ENCODE results near the gene ABCG8.

ABCG8 gene

DNA sequence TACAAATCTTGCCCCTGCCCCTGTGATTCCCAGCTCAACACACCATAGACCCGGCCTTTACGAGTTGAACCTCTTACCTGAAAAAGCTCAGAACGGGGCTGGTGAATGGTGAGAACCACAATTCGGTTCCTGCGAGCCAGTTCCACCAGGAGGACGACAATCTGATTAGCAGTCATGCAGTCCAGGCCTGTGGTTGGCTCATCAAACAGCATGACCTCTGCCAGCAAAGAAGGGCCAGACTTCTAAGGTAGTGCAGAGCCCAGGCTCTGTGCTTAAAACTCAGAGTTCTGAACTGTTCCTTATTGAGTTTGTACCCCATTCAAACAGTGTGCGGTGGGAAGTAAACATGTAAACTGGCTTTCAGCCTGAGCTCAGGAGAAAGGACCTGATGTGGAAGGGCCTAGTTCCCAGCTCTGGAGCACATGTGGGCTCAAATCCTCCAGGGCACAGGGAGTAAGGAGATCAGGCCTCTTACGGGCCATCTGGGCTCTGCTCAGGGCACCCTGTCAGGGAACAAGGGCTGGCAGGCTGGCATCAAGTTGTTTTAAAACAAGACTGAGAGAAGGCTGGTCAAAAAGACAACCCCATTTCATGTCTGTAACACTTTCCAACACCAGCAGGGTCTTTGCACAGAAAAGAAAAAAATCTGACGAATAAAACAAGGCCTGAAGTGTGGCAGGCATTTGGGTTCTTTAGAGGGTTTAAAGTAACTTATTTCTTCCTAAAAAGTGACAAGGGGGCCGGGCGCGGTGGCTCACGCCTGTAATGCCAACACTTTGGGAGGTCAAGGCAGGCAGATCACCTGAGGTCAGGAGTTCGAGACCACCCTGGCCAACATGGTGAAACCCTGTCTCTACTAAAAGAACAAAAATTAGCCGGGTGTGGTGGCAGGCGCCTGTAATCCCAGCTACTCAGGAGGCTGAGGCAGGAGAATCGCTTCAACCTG lies 12.2 kb upstream of the ABCG8 start:
- DNase-seq, result no peak

DNA sequence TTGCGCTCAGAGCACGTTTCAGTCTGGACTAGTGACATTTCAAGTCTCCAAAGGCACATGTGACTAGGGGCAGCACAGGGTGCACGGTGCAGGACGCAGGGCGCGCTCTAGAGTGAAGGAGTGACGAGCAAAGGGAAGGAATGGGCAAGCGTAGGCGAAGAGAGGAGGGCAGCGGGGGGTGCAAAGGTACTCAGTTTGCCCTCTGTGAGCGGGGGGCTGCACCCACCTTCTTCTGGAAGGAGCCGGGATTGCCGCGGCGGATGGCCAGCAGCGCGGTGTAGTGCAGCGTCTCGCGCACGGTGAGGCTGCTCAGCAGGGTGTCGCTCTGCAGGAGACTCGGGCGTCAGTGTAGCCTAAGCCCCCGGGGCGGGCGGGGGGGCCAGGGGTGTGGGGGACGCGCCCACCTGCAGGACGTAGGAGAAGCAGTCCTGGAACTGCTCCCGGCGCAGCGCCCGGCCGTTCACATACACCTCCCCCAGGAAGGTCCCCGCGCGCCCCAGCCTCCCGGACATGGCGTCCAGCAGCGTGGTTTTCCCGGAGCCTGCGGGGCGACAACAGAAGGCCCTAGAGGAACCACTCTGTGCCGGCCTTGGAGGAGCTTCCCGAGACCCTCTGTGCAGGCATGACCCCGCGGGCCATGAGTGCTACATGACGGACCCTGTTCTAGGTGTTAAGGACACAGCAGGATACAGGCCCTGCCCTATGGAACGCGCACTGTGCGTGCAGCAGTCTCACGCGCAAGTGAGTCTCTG lies 7.1 kb upstream of the ABCG8 start:
- no peak for DNase-seq

DNA sequence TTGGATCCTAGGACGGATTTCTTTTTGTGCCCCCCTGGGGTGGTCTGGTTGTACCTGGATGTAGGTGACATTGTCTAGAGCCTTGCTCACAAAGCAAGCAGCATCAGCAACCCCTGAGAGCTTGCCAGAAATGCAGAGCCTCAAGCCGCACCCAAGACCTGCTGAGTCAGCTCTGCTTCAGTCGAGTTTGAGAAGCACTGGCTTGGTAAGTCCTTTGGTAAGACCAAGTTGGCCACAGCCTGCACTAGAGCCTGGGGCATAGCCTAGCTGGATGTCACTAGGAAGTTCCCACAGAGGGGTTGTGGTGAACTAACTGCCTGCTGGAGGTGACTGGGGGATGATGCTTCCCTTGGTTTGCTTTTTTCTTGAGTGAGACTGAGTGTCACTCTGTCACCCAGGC lies 6.3 kb upstream of the ABCG8 start:
- DNase-seq, result no peak

DNA sequence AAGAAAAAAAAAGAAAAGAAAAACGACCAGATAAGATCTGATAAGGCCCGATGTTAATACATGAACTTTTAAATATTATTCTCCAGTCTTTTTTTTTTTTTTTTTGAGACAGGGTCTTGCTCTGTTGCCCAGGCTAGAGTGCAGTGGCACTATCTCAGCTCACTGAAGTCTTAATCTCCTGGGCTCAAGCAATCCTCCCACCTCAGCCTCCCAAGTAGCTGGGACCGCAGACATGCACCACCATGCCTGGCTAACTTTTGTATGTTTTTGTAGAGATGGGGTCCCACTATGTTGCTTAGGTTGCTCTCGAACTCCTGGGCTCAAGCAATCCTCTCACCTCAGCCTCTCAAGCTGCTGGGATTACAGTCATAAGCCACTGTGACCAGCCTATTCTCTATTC lies 1.7 kb upstream of the ABCG8 start:
- no peak for DNase-seq

DNA sequence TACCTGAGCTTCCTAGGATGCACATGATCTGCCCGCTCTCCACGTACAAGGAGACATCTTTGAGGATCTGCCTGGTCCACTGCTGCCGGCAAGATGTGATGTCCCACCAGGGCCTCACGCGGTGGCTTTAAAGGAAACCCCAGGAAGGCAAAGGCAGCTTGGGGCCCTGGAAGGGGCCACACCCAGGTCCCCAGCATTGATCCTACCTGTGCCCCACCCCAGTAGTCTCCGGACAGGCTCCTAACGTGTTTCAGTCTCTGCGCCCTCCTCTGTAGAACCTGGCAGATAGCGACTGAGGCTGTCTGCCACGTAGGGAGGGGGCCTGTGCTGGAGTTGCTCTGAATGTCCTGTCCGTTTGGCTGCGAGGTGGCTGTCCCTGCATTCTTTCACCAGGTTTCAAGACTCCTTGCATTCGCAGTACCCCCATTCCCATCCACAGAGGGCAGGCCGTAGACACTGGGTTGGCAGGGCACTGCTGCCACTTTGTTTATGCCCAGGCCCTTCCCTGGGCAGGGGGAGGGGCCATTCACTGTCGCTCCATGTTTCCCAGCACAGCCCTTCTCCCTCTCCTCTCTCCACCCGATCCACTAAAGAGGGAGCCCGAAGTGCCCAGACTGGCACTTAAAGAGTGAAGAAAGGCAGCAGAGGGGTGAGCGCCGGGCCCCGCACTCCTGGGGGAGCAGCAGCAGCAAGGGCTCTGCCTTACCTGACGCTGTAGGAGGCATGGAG lies 776 bp upstream of the ABCG8 start:
- DNase-seq, result no peak

DNA sequence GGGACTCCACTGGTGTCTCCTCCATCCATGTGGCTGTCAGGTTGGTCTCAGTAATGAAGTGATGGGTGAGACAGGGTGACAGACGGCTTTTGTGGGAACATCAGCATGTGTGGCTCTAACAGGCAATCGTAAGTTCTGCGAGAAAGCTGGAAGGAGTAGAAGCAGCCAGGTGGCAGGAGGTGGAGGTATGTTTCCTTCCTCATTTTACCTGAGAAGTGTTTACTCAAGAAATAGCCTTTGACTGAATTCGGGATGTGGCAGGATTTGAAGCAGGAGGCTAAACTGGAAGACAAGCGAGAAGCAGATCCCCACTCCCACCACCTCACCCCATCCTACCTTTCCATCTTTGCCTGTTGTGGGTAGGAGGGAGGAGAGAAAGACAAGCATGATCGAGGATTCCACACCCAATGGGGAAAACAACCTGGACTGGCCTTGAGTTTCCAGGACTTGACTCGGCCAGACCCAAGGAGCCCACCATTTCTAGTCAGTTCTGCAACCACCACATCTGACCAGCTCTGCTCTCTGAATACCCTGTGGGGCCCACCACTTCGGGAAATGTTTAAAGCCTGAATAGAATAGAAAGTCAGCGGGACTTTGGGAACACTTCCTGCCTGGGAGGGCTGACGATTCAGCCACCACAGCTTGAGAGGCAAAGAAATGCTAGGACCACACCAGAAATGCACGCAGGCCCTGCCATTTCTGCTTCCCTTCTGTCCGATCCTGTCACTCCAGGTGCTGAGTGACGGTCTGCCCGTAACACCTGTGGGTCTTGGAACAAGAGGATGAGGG lies 1.2 kb downstream of the ABCG8 start:
- no peak for DNase-seq

DNA sequence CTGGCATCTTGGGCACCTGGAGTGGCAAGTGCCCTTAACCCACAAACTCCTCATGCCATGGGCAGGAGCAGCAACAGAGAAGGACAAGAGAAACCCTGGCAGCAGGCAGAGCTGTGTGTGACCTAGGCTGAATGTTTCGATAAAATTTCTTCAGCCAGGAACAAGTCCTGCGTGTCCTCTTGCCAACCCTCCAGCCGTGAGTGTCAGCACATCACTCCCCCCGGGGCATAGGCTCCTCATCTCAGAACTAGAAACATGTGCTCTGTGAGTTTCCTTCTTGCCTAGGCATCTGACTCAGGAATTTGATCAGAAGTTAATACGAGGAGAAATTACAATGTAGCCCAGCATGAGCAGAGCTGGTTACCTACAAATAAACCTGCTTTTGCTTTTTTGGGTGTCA lies 2.2 kb downstream of the ABCG8 start:
- no peak for DNase-seq

DNA sequence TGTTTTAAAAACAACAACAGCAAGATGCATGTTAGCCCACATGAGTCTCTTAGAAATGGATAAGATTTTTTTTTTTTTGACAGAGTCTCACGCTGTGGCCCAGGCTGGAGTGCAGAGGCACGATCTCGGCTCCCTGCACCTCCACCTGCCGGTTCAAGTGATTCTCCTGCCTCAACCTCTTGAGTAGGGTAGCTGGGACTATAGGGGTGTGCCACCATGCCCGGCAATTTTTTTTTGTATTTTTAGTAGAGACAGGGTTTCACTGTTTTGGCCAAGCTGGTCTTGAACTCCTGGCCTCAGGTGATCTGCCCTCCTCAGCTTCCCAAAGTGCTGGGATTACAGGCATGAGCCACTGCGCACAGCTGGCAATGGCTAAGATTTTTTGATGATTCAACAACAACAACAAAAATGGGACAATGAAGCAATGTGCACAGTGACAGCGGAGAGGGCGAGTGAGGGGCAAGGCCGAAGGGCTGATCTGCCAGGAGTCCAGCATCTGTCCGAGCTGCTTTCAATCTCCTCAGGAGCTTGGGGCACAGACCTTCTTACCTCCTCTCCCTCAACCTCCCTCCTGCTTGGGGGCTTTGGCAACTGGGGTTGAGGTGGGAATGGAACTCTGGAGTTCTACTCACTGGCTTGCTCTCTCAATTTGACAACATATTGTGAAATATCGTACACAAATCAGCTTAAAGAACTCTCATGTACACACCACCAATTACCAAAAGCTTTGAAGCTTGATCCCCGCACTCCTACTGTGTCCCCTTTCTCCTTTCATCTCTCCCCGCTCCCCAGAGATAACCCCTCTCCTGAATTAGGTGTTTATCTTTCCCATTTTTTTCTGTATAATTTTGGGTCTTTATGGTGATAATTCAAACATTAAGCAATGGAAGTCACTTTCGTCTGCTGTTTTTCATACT lies 3.4 kb downstream of the ABCG8 start:
- DNase-seq, result no peak

DNA sequence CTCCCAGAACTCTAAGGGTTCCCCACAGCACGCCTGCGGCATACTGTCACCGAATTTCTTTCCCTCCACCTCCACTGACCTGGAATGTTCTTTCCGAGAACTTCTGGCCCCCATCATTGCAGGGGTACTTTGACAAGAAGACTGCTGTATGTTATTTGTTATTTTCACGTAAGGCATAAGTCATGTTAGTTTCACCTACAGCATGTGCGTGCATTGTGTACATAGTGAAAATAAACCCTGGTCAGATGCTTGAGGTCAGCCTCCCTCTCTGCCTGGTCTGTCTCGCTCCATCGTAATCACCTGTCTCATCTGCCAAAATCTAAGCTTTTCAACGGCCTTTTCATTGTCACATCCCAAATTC lies 4.1 kb downstream of the ABCG8 start:
- no peak for DNase-seq

DNA sequence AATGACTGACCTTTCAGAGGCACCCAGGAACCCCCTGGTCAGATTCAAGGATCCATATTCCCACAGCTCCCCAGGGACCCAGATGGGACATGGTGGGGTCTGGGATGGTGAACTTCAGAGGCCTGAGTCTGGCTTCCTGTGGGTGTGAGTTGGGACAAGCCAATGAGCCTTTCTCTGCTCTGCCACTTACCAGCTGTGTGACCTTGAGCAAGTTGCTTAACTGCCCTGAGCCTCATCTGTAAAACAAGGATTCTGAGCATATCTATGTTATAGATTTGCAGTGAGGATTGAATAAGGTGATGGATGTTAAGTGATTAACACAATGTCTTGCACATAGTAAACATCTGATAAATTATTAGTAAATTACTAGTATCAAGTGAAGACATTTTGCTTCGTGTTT lies 6.4 kb downstream of the ABCG8 start:
- DNase-seq, result no peak

DNA sequence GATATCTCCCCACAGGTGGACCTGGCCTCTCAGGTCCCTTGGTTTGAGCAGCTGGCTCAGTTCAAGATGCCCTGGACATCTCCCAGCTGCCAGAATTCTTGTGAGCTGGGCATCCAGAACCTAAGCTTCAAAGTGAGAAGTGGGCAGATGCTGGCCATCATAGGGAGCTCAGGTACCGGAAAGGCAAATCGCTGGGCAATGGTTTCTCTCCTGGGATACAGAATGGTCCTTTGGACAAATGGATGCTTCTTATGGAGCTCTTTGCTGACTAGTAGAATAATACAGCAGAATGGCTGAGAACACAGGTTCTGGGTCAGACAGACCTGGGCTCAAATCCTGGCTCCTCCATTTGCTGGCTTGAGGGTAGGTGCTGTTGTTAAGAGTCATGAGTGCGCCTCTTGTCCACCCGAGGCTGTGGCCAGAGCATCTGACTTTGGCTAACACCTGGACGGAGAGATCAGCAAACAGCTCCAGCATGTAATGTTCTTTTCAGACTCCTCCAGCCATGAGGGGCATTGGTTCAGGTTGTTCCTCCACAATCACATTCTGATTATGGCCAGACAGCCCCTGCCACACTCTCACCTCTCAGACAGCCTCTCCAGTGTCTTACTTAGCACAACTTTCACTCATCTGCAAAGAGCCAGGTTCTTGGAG lies 7.5 kb downstream of the ABCG8 start:
- no peak for DNase-seq

DNA sequence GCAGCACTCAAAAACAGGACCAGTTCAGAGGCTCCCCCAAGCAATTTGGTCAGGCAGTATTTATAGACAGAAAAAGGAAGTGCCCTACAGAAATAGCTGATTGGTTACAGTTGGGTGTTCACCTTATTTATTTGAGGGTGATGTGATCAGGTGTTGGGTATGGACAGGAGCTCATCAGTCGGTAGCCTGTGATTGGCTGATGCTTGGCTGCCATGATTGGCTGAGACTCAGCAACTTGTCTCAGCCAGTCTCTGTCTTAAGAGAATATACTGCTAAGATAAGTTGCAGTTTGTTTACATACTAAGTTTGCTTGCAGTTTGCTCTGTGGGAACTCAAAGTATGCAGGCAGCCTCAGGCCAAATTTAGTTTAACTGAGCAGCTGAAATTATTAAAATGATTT lies 9.4 kb downstream of the ABCG8 start:
- DNase-seq, result no peak

DNA sequence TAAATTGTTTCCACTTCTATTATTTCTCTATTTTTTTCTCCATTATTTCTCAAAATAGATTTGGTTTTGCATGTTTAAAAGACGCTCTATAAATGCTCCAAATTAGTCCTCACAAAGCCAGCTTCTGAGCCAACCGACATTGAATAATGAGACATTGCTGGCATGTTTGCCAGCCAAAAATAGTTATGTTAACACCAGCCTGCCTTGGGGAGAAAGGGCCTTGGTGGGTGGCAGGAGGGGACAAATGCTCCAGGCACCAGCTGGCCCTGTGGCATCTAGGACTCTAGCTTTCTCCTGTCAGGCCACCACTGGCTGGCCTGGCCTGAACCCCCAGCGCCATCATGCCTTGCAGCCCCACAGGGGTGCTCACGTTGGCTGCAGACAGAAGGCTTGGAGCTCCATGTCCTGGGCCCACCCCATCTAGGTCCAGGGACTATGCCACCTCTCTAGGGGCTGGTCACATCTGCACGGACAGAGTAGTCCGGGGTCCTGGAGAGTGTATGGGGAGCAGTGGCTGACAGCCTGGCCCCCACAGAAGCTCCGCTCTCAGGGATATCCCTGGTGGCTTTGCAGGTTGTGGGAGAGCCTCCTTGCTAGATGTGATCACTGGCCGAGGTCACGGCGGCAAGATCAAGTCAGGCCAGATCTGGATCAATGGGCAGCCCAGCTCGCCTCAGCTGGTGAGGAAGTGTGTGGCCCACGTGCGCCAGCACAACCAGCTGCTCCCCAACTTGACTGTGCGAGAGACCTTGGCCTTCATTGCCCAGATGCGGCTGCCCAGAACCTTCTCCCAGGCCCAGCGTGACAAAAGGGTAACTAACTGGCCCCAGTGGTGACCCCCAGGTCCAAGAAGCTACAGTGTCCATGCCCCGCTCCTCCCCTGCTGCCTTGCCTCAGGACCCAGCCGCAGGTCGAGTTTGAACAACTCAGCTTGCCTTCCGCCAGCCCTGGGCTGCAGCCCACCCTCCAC lies 12.5 kb downstream of the ABCG8 start:
- DNase-seq, result no peak

DNA sequence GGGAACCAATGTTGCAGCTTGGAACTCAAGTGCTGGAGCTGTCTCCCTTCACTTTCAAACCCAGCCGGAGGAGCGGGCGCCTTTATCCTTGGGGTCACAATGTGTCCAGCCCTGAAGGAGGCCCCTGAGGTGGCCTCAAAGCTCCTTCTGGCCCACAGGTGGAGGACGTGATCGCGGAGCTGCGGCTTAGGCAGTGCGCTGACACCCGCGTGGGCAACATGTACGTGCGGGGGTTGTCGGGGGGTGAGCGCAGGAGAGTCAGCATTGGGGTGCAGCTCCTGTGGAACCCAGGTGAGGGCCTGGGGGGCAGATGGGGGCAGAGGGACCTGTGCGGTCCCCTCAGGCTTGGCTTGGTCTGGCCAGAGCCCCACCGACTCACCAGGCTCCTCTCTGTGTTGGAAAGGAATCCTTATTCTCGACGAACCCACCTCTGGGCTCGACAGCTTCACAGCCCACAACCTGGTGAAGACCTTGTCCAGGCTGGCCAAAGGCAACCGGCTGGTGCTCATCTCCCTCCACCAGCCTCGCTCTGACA lies 13.5 kb downstream of the ABCG8 start:
- no peak for DNase-seq

DNA sequence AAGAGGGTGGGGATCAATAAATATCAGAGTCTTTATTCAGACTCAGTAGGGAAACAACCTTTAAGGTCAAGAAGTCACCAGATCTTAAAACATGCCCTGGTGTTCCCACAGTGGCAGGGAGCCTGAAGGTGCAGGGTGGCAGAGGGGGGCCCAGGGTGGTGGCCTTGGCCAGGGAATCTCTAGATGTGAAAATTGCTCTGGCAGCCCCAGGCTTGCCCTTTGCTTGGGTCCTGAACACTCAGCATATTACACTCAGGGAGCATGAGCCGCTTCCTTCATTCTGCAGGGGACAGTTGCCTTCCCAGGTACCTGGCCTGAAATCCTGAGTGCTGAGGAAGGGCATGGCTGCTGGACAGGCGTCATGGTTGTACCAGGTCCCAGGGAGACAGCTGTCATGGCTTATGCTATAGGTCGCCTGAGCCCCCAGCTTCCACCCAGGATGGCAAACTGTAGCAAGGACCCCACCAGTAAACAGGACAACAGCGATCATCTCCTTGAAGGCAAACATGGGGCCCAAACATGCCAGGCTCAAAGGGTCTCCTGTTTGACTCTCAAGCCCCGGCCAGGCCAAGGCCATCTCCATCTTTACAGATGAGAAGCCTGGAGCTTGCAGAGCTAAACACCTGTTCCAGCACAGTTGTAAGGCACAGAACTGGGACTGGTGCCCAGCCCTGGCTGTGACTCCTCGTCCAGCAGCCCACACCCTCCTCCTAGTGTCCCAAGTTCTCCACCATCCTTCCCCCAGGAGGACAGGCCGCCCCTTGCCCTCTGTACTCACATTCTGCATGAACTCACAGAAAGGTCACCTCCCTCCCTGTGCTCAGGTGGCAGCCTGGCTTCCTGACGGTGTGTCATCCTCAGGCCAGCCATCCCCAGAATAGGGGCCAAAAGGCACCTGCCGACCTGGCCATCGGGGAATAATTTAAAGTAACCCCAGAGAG lies 14.6 kb downstream of the ABCG8 start:
- DNase-seq, result no peak

DNA sequence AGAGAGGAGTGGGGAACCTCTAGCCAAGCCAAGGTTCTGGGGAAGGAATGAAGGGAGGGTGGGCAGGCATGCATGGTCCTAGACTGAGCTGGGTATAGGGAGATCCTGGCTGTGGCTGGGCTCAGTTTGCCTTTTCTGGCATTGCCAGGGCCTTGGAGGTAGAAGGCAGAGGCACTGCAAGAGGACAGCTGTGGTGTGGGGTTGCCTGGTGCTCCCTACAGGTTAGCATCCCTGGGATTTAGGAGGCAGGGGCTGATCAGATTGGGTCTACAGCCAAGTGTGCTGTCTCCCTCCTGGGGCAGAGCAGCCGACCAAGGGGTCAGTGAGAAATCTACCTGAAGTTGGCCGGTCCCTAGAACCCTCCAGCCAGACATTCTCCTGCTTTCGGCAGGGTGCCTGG lies 15.9 kb downstream of the ABCG8 start:
- no peak for DNase-seq

DNA sequence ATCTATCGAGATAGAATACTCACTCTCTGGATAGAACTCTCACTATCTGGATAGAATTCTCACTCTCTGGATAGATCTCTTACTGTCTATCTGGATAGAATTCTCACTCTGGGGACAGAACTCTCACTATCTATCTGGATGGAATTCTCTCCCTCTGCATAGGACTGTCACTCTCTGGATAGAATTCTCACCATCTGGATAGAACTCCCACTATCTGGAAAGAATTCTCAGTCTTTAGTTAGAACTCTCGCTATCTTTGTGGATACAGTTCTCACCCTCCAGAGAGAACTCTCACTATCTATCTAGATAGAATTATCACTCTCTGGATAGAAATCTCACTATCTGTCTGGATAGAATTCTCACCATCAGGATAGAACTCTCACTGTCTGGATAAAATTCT lies 16.5 kb downstream of the ABCG8 start:
- DNase-seq, result no peak

DNA sequence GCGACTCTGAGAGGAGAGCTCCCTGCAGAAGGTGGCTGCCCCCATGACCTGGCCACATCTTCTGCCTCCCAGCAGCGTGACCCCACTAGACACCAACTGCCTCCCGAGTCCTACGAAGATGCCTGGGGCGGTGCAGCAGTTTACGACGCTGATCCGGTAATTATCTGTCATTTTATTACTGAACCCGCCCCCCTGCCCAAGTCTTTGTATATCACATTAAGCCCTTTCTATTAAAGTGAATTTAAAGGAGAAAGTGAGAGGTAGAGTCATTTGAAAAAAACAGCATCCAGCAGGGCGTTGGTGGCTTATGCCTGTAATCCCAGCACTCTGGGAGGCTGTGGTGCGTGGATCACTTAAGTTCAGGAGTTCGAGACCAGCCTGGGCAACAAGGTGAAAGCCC lies 33.4 kb downstream of the ABCG8 start:
- DNase-seq, result no peak

All from SHP77 treated with DMSO at 0.1 percent for 48 hours (cell line).